ENCODE results near the gene SCARF2.
A peak's percentile ranks its signal among the peaks of the same experiment; 100 is the strongest.

SCARF2 gene

GRCh38 chr22:20423906-20424551, 13.6 kb downstream of the SCARF2 start:
- peaks cover 27% of the 10 kb centered on the region for H3K27me3 ChIP-seq (ENCODE audit: insufficient read depth, poor library complexity, severe bottlenecking)
- no peak overlapping the region for H3K27ac ChIP-seq (replicated peaks)
- no peak overlapping the region for H3K4me3 ChIP-seq (replicated peaks; ENCODE audit: insufficient read depth, low read length)
- DNase-seq (ENCODE audit: low read depth in 1 of 2, low spot score in 1 of 2): no peak
- TF ChIP-seq GABPA (IDR thresholded peaks at IDR 0.05; ENCODE audit: low read depth) (no peak), CTCF (IDR thresholded peaks at IDR 0.05; ENCODE audit: insufficient read depth, low read length) (no peak), POLR2AphosphoS5 (IDR thresholded peaks at IDR 0.05; ENCODE audit: low read depth) (no peak), SPI1 (IDR thresholded peaks at IDR 0.05; ENCODE audit: borderline replicate concordance, low read depth) (no peak), REST (IDR thresholded peaks at IDR 0.05; ENCODE audit: insufficient replicate concordance, low read depth) (no peak)

- Histone ChIP-seq H3K27ac (replicated peaks) (no peak overlapping the region), H3K27me3 (ENCODE audit: insufficient read depth, poor library complexity, severe bottlenecking) (peaks cover 19% of the 10 kb centered on the region), H3K4me3 (replicated peaks; ENCODE audit: insufficient read depth, low read length) (no peak overlapping the region)
- no peak for DNase-seq (ENCODE audit: low read depth in 1 of 2, low spot score in 1 of 2)
- TF ChIP-seq POLR2AphosphoS5 (IDR thresholded peaks at IDR 0.05; ENCODE audit: low read depth): no peak
- no peak for TF ChIP-seq REST (IDR thresholded peaks at IDR 0.05; ENCODE audit: insufficient replicate concordance, low read depth)
- no peak for TF ChIP-seq CTCF (IDR thresholded peaks at IDR 0.05; ENCODE audit: insufficient read depth, low read length)
- no peak for TF ChIP-seq SPI1 (IDR thresholded peaks at IDR 0.05; ENCODE audit: borderline replicate concordance, low read depth)
- TF ChIP-seq GABPA (IDR thresholded peaks at IDR 0.05; ENCODE audit: low read depth): no peak
These were observed 14.4 kb downstream of the SCARF2 start for GRCh38 chr22:20423008-20423905.

GRCh38 chr22:20422271-20423007, 15.2 kb downstream of the SCARF2 start:
- no peak overlapping the region for H3K27ac ChIP-seq (replicated peaks)
- peak in 1 of 2 experiments; percentile 47 for DNase-seq (ENCODE audit: low read depth in 1 of 2, low spot score in 1 of 2)
- peaks cover 17% of the 10 kb centered on the region for H3K27me3 ChIP-seq (ENCODE audit: insufficient read depth, poor library complexity, severe bottlenecking)
- no peak overlapping the region for H3K4me3 ChIP-seq (replicated peaks; ENCODE audit: insufficient read depth, low read length)
- no peak for TF ChIP-seq SPI1 (IDR thresholded peaks at IDR 0.05; ENCODE audit: borderline replicate concordance, low read depth)
- no peak for TF ChIP-seq GABPA (IDR thresholded peaks at IDR 0.05; ENCODE audit: low read depth)
- no peak for TF ChIP-seq REST (IDR thresholded peaks at IDR 0.05; ENCODE audit: insufficient replicate concordance, low read depth)
- no peak for TF ChIP-seq POLR2AphosphoS5 (IDR thresholded peaks at IDR 0.05; ENCODE audit: low read depth)
- no peak for TF ChIP-seq CTCF (IDR thresholded peaks at IDR 0.05; ENCODE audit: insufficient read depth, low read length)
